CD4-positive, CD25-positive, alpha-beta regulatory T cell (primary cell): ENCODE measurements around the gene FAM222A. TPM values are rescaled to one million over a fixed set of nuclear protein-coding genes. Genes with fewer than 3 reads are reported as not detected.

Experiments used
- ATAC-seq, 2 donors: fragments of 150-1000 bp; cut with Tn5 transposase; one replicate each; pipeline ENCODE4 v1.10.0; 2021; ENCODE audit warnings: low read depth in 2 of 2, moderate number of reproducible peaks in 2 of 2, moderate library complexity in 1 of 2
- DNase-seq, 3 donors: peaks; one replicate each; pipeline versions ENCODE4 v3.0.0 to v3.0.0-alpha.2; 2012 to 2022; ENCODE audit warnings: mixed read lengths in 1 of 3
- H3K27ac ChIP-seq: one replicate; pipeline ENCODE4 v1.7.0; 2013; ENCODE audit warnings: mild to moderate bottlenecking, low read length; ENCODE audit not compliant: insufficient read depth, poor library complexity, severe bottlenecking
- H3K27me3 ChIP-seq: one replicate; pipeline ENCODE4 v1.7.0; 2013; ENCODE audit warnings: low read length; ENCODE audit not compliant: control insufficient read depth, insufficient read depth
- H3K36me3 ChIP-seq: one replicate; pipeline ENCODE4 v1.7.0; 2013; ENCODE audit warnings: mild to moderate bottlenecking, low read length, moderate library complexity; ENCODE audit not compliant: control insufficient read depth, insufficient read depth
- H3K4me1 ChIP-seq: 2 replicates; pipeline ENCODE4 v1.7.0; 2013; ENCODE audit warnings: mild to moderate bottlenecking, low read length; ENCODE audit not compliant: insufficient read depth, control insufficient read depth, poor library complexity, severe bottlenecking
- H3K4me3 ChIP-seq: one replicate; pipeline ENCODE4 v1.7.0; 2013; ENCODE audit warnings: low read depth, mild to moderate bottlenecking, low read length, moderate library complexity
- H3K9me3 ChIP-seq, 2 experiments: 1 replicate in 1 of 2; 2 replicates in 1 of 2; pipeline ENCODE4 v1.7.0; 2013; ENCODE audit warnings: low read length in 2 of 2, mild to moderate bottlenecking in 1 of 2, moderate library complexity in 1 of 2; ENCODE audit not compliant: control insufficient read depth in 2 of 2
- H3K27ac Mint-ChIP-seq, 3 donors: one replicate each; pipeline ENCODE4 v1.8.0; 2020 to 2022; ENCODE audit warnings: mild to moderate bottlenecking in 3 of 3, mixed read lengths in 3 of 3, moderate library complexity in 2 of 3
- H3K27me3 Mint-ChIP-seq: one replicate; pipeline ENCODE4 v1.8.0; 2022; ENCODE audit warnings: mild to moderate bottlenecking, mixed read lengths
- H3K36me3 Mint-ChIP-seq: one replicate; pipeline ENCODE4 v1.8.0; 2020; ENCODE audit warnings: mixed read lengths
- H3K4me1 Mint-ChIP-seq, 4 donors: one replicate each; pipeline ENCODE4 v1.8.0; 2020 to 2022; ENCODE audit warnings: mixed read lengths in 4 of 4, mild to moderate bottlenecking in 1 of 4
- H3K4me3 Mint-ChIP-seq, 4 donors: one replicate each; pipeline ENCODE4 v1.8.0; 2020 to 2022; ENCODE audit warnings: mild to moderate bottlenecking in 4 of 4, mixed read lengths in 4 of 4, moderate library complexity in 3 of 4
- H3K9me3 Mint-ChIP-seq, 7 donors: one replicate each; pipeline ENCODE4 v1.8.0; 2020 to 2022; ENCODE audit warnings: mixed read lengths in 7 of 7, mild to moderate bottlenecking in 3 of 7, moderate library complexity in 2 of 7
- polyA plus RNA-seq, 4 donors: library from polyadenylated mRNA; unstranded; fragments of 300-500 nt; fragmentation: Illumina TruSeq; gene quantifications; one replicate each; pipeline ENCODE4 v1.2.3, GENCODE V29; 2021
- total RNA-seq: library from RNA; stranded (reverse); gene quantifications from one replicate; pipeline ENCODE4 v1.2.3, GENCODE V29; 2022

The FAM222A gene
- total and polyA plus RNA-seq, 5 donors from 2014 or later: 0.08 to 2.3 TPM; not detected in 3

- ATAC-seq (no peak), DNase-seq (no peak)
- no peak overlapping the region for H3K27ac Mint-ChIP-seq
- no peak overlapping the region for H3K4me3 Mint-ChIP-seq
- no peaks in the 10 kb centered on the region for H3K9me3 Mint-ChIP-seq
- Histone ChIP-seq H3K4me1 (no peaks in the 10 kb centered on the region), H3K27me3 (no peaks in the 10 kb centered on the region), H3K36me3 (no peaks in the 10 kb centered on the region), H3K27ac (no peak overlapping the region), H3K4me3 (no peak overlapping the region), H3K9me3 (no peaks in the 10 kb centered on the region)
- no peaks in the 10 kb centered on the region for H3K36me3 Mint-ChIP-seq
- peaks cover 3% of the 10 kb centered on the region for H3K27me3 Mint-ChIP-seq
- H3K4me1 Mint-ChIP-seq: no peaks in the 10 kb centered on the region
Observed at GRCh38 chr12:109797905-109798669, 84.5 kb downstream of the FAM222A start.

- Histone ChIP-seq H3K4me3 (no peak overlapping the region), H3K9me3 (no peaks in the 10 kb centered on the region), H3K4me1 (no peaks in the 10 kb centered on the region), H3K36me3 (no peaks in the 10 kb centered on the region), H3K27me3 (no peaks in the 10 kb centered on the region), H3K27ac (no peak overlapping the region)
- no peak overlapping the region for H3K4me3 Mint-ChIP-seq
- H3K27ac Mint-ChIP-seq: no peak overlapping the region
- ATAC-seq: no peak
- no peaks in the 10 kb centered on the region for H3K4me1 Mint-ChIP-seq
- no peaks in the 10 kb centered on the region for H3K27me3 Mint-ChIP-seq
- no peaks in the 10 kb centered on the region for H3K9me3 Mint-ChIP-seq
- DNase-seq: no peak
- H3K36me3 Mint-ChIP-seq: no peaks in the 10 kb centered on the region
Observed at GRCh38 chr12:109798691-109799090, 85.1 kb downstream of the FAM222A start.

GRCh38 chr12:109800536-109800935 lies 86.9 kb downstream of the FAM222A start:
- Mint-ChIP-seq H3K36me3 (no peaks in the 10 kb centered on the region), H3K27me3 (no peaks in the 10 kb centered on the region), H3K27ac (no peak overlapping the region), H3K4me1 (peaks cover 0 to 2% (median 0%) of the 10 kb centered on the region in 4 donors), H3K9me3 (no peaks in the 10 kb centered on the region), H3K4me3 (no peak overlapping the region)
- Histone ChIP-seq H3K9me3 (no peaks in the 10 kb centered on the region), H3K4me3 (no peak overlapping the region), H3K36me3 (no peaks in the 10 kb centered on the region), H3K4me1 (peaks cover 7% of the 10 kb centered on the region), H3K27ac (no peak overlapping the region), H3K27me3 (no peaks in the 10 kb centered on the region)
- DNase-seq: no peak
- no peak for ATAC-seq

GRCh38 chr12:109802828-109803227 lies 89.2 kb downstream of the FAM222A start:
- no peaks in the 10 kb centered on the region for H3K36me3 ChIP-seq
- H3K27me3 ChIP-seq: no peaks in the 10 kb centered on the region
- ATAC-seq (no peak), DNase-seq (no peak)
- no peak overlapping the region for H3K27ac ChIP-seq
- H3K4me3 Mint-ChIP-seq: no peak overlapping the region
- H3K4me3 ChIP-seq: no peak overlapping the region
- H3K4me1 ChIP-seq: peaks cover 7% of the 10 kb centered on the region
- H3K36me3 Mint-ChIP-seq: no peaks in the 10 kb centered on the region
- H3K4me1 Mint-ChIP-seq: peaks cover 0 to 2% (median 0%) of the 10 kb centered on the region in 4 donors
- H3K9me3 Mint-ChIP-seq: no peaks in the 10 kb centered on the region
- no peaks in the 10 kb centered on the region for H3K27me3 Mint-ChIP-seq
- no peaks in the 10 kb centered on the region for H3K9me3 ChIP-seq
- no peak overlapping the region for H3K27ac Mint-ChIP-seq

GRCh38 chr12:109803678-109804077 lies 90.1 kb downstream of the FAM222A start:
- Histone ChIP-seq H3K27ac (no peak overlapping the region), H3K36me3 (no peaks in the 10 kb centered on the region), H3K4me3 (no peak overlapping the region), H3K27me3 (no peaks in the 10 kb centered on the region), H3K4me1 (peaks cover 7% of the 10 kb centered on the region), H3K9me3 (no peaks in the 10 kb centered on the region)
- Mint-ChIP-seq H3K4me1 (peaks cover 0 to 2% (median 0%) of the 10 kb centered on the region in 4 donors), H3K36me3 (no peaks in the 10 kb centered on the region), H3K9me3 (no peaks in the 10 kb centered on the region), H3K27me3 (no peaks in the 10 kb centered on the region), H3K4me3 (no peak overlapping the region), H3K27ac (no peak overlapping the region)
- DNase-seq (no peak), ATAC-seq (no peak)

- Histone ChIP-seq H3K27me3 (no peaks in the 10 kb centered on the region), H3K9me3 (no peaks in the 10 kb centered on the region), H3K27ac (no peak overlapping the region), H3K4me3 (no peak overlapping the region), H3K4me1 (peaks cover 7% of the 10 kb centered on the region), H3K36me3 (no peaks in the 10 kb centered on the region)
- H3K27me3 Mint-ChIP-seq: no peaks in the 10 kb centered on the region
- no peaks in the 10 kb centered on the region for H3K9me3 Mint-ChIP-seq
- H3K36me3 Mint-ChIP-seq: no peaks in the 10 kb centered on the region
- H3K27ac Mint-ChIP-seq: peak overlapping the region in 1 of 3 donors; percentile 76
- H3K4me3 Mint-ChIP-seq: no peak overlapping the region
- peaks cover 0 to 2% (median 0%) of the 10 kb centered on the region in 4 donors for H3K4me1 Mint-ChIP-seq
- DNase-seq: peak; percentile 46 to 57 (median 55)
- peak; percentile 68 to 71 for ATAC-seq
Observed at GRCh38 chr12:109804820-109805761, 91.5 kb downstream of the FAM222A start.

GRCh38 chr12:109807954-109808643 lies 94.5 kb downstream of the FAM222A start:
- Mint-ChIP-seq H3K36me3 (no peaks in the 10 kb centered on the region), H3K27me3 (no peaks in the 10 kb centered on the region), H3K27ac (no peak overlapping the region), H3K9me3 (no peaks in the 10 kb centered on the region), H3K4me1 (peaks cover 0 to 2% (median 0%) of the 10 kb centered on the region in 4 donors), H3K4me3 (no peak overlapping the region)
- ATAC-seq: no peak
- H3K4me1 ChIP-seq: peaks cover 7% of the 10 kb centered on the region
- no peak for DNase-seq
- H3K4me3 ChIP-seq: no peak overlapping the region
- no peak overlapping the region for H3K27ac ChIP-seq
- H3K27me3 ChIP-seq: no peaks in the 10 kb centered on the region
- H3K36me3 ChIP-seq: no peaks in the 10 kb centered on the region
- no peaks in the 10 kb centered on the region for H3K9me3 ChIP-seq
